ENCODE data around the gene AGTRAP. TPM values are rescaled to one million over a fixed set of nuclear protein-coding genes. Genes with fewer than 3 reads are reported as not detected.

The AGTRAP gene
- total and polyA plus RNA-seq, 2 of the 8 experiments (the other 6 are each of a cell fraction or from before 2014, with no cell fraction given) = 69.7 to 192 TPM

DNA sequence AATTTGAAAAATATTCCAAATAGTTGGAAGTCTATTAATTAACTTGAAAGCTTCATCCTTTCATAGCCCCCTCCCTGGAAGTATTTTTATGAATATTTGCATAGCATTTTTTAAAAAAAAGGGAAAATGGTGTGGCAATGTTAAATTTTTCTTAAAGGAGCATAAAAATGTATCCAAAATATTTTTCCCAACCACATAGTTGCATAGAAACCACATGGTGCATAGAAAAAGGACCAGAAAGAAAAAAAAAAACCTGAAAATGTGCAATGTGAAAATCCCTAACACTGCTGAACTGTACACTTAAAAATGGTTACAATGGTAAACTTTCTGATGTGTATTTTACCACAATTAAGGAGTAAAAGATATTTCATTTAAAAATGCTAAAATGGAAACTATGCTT is 34.1 kb downstream of the AGTRAP start:
- Histone ChIP-seq H4K5ac (ENCODE audit: insufficient read length, low read depth, low read length) (no peak overlapping the region), H2BK12ac (ENCODE audit: low read depth, low read length) (no peak overlapping the region), H3K4ac (replicated peaks; ENCODE audit: insufficient read length, low read depth, low read length) (no peak overlapping the region), H4K8ac (ENCODE audit: extremely low read depth, insufficient read depth, low read length) (no peak overlapping the region), H3K4me1 (replicated peaks in 1 of 4; ENCODE audit: control insufficient read depth in 3 of 4, insufficient read depth in 4 of 4, low read length in 3 of 4) (no peaks in the 10 kb centered on the region), H2BK20ac (ENCODE audit: low read length) (no peak overlapping the region), H4K91ac (replicated peaks; ENCODE audit: insufficient read length, low read length) (no peak overlapping the region), H3K79me1 (ENCODE audit: low read depth, low read length) (no peaks in the 10 kb centered on the region), H3K18ac (ENCODE audit: extremely low read depth, low read length) (no peak overlapping the region), H3K4me3 (ENCODE audit: extremely low read depth in 1 of 4, insufficient read depth in 2 of 4, low read depth in 3 of 4, low read length in 4 of 4) (no peak overlapping the region), H3K79me2 (ENCODE audit: control insufficient read depth in 1 of 2, insufficient read depth in 2 of 2, low read length in 2 of 2) (no peaks in the 10 kb centered on the region), H3K23ac (ENCODE audit: insufficient read length) (no peak overlapping the region), H4K20me1 (replicated peaks in 1 of 2; ENCODE audit: control insufficient read depth in 1 of 2, insufficient read depth in 2 of 2, low read length in 2 of 2) (no peaks in the 10 kb centered on the region), H3K14ac (ENCODE audit: insufficient read length) (no peak overlapping the region), H3K56ac (replicated peaks; ENCODE audit: insufficient read length, low read depth, low read length) (no peak overlapping the region), H3K27ac (ENCODE audit: low read depth, low read length) (no peak overlapping the region), H3K27me3 (replicated peaks in 1 of 4; ENCODE audit: control insufficient read depth in 3 of 4, extremely low read depth in 1 of 4, insufficient read depth in 3 of 4, low read length in 3 of 4) (peaks cover 0 to 4% (median 0%) of the 10 kb centered on the region in 4 experiments; a peak in 3 of 7 replicates), H2AFZ (ENCODE audit: low read length) (no peak overlapping the region), H3K4me2 (ENCODE audit: insufficient read depth in 1 of 2, low read depth in 2 of 2, low read length in 2 of 2) (no peak overlapping the region), H3K36me3 (ENCODE audit: control insufficient read depth in 2 of 4, insufficient read depth in 4 of 4, low read length in 3 of 4) (no peaks in the 10 kb centered on the region), H3K9me3 (ENCODE audit: insufficient read depth in 2 of 2, low read depth in 1 of 2, low read length in 1 of 2) (no peaks in the 10 kb centered on the region), H3K23me2 (ENCODE audit: low read depth, low read length) (no peaks in the 10 kb centered on the region), H2BK15ac (ENCODE audit: low read length) (no peak overlapping the region), H2AK5ac (ENCODE audit: low read depth, low read length) (no peak overlapping the region), H2BK120ac (replicated peaks; ENCODE audit: low read depth, low read length) (no peak overlapping the region), H2BK5ac (ENCODE audit: low read depth, low read length) (no peak overlapping the region), H3K9ac (replicated peaks in 1 of 4; ENCODE audit: extremely low read depth in 1 of 4, low read depth in 3 of 4, low read length in 3 of 4) (no peak overlapping the region)
- TF ChIP-seq SRF (IDR thresholded peaks at IDR 0.05; ENCODE audit: low read depth, low read length) (no peak), CREB1 (IDR thresholded peaks at IDR 0.05) (no peak), BCL11A (IDR thresholded peaks at IDR 0.05; ENCODE audit: low read depth in 2 of 2, low read length in 2 of 2) (no peak), CBX5 (IDR thresholded peaks at IDR 0.05; ENCODE audit: low read depth, low read length) (no peak), KDM5A (IDR thresholded peaks at IDR 0.05; ENCODE audit: low read length) (no peak), TAF7 (optimal IDR thresholded peaks at IDR 0.05; ENCODE audit: borderline replicate concordance, low read depth, low read length) (no peak), CHD2 (IDR thresholded peaks at IDR 0.05; ENCODE audit: low read length) (no peak), POU5F1 (IDR thresholded peaks at IDR 0.05; ENCODE audit: low read depth, low read length) (no peak)
- TF ChIP-seq, protein P1, sequence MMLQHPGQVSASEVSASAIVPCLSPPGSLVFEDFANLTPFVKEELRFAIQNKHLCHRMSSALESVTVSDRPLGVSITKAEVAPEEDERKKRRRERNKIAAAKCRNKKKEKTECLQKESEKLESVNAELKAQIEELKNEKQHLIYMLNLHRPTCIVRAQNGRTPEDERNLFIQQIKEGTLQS (IDR thresholded peaks at IDR 0.05; ENCODE audit: insufficient read depth, low read depth, low read length) = no peak
- TF ChIP-seq, protein P2, sequence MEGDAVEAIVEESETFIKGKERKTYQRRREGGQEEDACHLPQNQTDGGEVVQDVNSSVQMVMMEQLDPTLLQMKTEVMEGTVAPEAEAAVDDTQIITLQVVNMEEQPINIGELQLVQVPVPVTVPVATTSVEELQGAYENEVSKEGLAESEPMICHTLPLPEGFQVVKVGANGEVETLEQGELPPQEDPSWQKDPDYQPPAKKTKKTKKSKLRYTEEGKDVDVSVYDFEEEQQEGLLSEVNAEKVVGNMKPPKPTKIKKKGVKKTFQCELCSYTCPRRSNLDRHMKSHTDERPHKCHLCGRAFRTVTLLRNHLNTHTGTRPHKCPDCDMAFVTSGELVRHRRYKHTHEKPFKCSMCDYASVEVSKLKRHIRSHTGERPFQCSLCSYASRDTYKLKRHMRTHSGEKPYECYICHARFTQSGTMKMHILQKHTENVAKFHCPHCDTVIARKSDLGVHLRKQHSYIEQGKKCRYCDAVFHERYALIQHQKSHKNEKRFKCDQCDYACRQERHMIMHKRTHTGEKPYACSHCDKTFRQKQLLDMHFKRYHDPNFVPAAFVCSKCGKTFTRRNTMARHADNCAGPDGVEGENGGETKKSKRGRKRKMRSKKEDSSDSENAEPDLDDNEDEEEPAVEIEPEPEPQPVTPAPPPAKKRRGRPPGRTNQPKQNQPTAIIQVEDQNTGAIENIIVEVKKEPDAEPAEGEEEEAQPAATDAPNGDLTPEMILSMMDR (IDR thresholded peaks at IDR 0.05; ENCODE audit: control extremely low read depth in 1 of 3, insufficient read depth in 1 of 3, low read depth in 1 of 3, low read length in 3 of 3) = no peak
- TF ChIP-seq, protein P3, sequence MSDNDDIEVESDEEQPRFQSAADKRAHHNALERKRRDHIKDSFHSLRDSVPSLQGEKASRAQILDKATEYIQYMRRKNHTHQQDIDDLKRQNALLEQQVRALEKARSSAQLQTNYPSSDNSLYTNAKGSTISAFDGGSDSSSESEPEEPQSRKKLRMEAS (IDR thresholded peaks at IDR 0.05) = no peak
- CTCF ChIA-PET (ENCODE audit: partially characterized antibody) = interaction anchor here (0.7 to 1.3 kb wide), 3 partner anchors 10 to 594 kb away, joined by 3 to 5 read pairs (median 3); no protein-coding TSS in a partner anchor
- DNase-seq (ENCODE audit: low read depth in 1 of 2, low spot score in 2 of 2) (no peak), FAIRE-seq (no peak)
- POLR2A ChIA-PET (ENCODE audit: partially characterized antibody) = interaction anchor here (0.7 to 1.0 kb wide), 2 partner anchors 8 to 582 kb away, joined by 3 read pairs; no protein-coding TSS in a partner anchor

Measured in H1 (cell line).